ENCODE results near the gene TGFBR3L.
A peak's percentile ranks its signal among the peaks of the same experiment; 100 is the strongest.

Gene TGFBR3L

GRCh38 chr19:7928741-7929701 is 14.4 kb downstream of the TGFBR3L start:
- H3K27ac ChIP-seq = peak overlapping the region; percentile 97
- TF ChIP-seq ZFX (IDR thresholded peaks at IDR 0.05; ENCODE audit: borderline replicate concordance) (no peak), CTCF (IDR thresholded peaks at IDR 0.05) (peak; percentile 39)

- peak overlapping the region; percentile 25; the same call in 1 of the 2 replicates for H3K27ac ChIP-seq
Observed at GRCh38 chr19:7930030-7930429, 15.4 kb downstream of the TGFBR3L start.

- no peak for TF ChIP-seq CTCF (IDR thresholded peaks at IDR 0.05)
- no peak for TF ChIP-seq ZFX (IDR thresholded peaks at IDR 0.05; ENCODE audit: borderline replicate concordance)
- H3K27ac ChIP-seq = peak overlapping the region; percentile 25; the same call in 1 of the 2 replicates
Observed at GRCh38 chr19:7930765-7931164, 16.1 kb downstream of the TGFBR3L start.

GRCh38 chr19:7931221-7932061 is 16.8 kb downstream of the TGFBR3L start:
- peak overlapping the region; percentile 25; the same call in 1 of the 2 replicates for H3K27ac ChIP-seq
- no peak for TF ChIP-seq ZFX (IDR thresholded peaks at IDR 0.05; ENCODE audit: borderline replicate concordance)
- no peak for TF ChIP-seq CTCF (IDR thresholded peaks at IDR 0.05)

- no peak overlapping the region for H3K27ac ChIP-seq
- no peak for TF ChIP-seq ZFX (IDR thresholded peaks at IDR 0.05; ENCODE audit: borderline replicate concordance)
Observed at GRCh38 chr19:7932276-7932929, 17.8 kb downstream of the TGFBR3L start.

- no peak overlapping the region for H3K27ac ChIP-seq
- no peak for TF ChIP-seq ZFX (IDR thresholded peaks at IDR 0.05; ENCODE audit: borderline replicate concordance)
- TF ChIP-seq CTCF (IDR thresholded peaks at IDR 0.05) = no peak
Observed at GRCh38 chr19:7932930-7933300, 18.3 kb downstream of the TGFBR3L start.

GRCh38 chr19:7933411-7933810 is 18.8 kb downstream of the TGFBR3L start:
- TF ChIP-seq CTCF (IDR thresholded peaks at IDR 0.05) (peak; percentile 42), ZFX (IDR thresholded peaks at IDR 0.05; ENCODE audit: borderline replicate concordance) (no peak)
- H3K27ac ChIP-seq = no peak overlapping the region

Data from 22Rv1 (cell line).